Fibroblast of skin of right biceps (primary cell): ENCODE results near the gene OSM.
"Not testable (repeated sequence)": the region's sequence is repeated elsewhere in the genome, so short reads cannot be mapped to it uniquely, and the experiment has no call there.

Source experiments
- DNase-seq: peaks from one replicate; pipeline ENCODE4 v3.0.0-alpha.2; 2013

The OSM gene

GRCh38 chr22:30224161-30224857 lies 42.3 kb downstream of the OSM start:
- peak; percentile 32 for DNase-seq

GRCh38 chr22:30223303-30223702 lies 43.3 kb downstream of the OSM start:
- DNase-seq: no peak

GRCh38 chr22:30222321-30222720 lies 44.3 kb downstream of the OSM start:
- DNase-seq: no peak

GRCh38 chr22:30221121-30221992 lies 45.3 kb downstream of the OSM start:
- DNase-seq: no peak

- DNase-seq: no peak
These were observed 46.2 kb downstream of the OSM start for GRCh38 chr22:30220338-30221012.

GRCh38 chr22:30219668-30220278 lies 46.9 kb downstream of the OSM start:
- no peak for DNase-seq

GRCh38 chr22:30219049-30219654 lies 47.5 kb downstream of the OSM start:
- DNase-seq: no peak

GRCh38 chr22:30217698-30218560 lies 48.7 kb downstream of the OSM start:
- DNase-seq: no peak

- no peak for DNase-seq
These were observed 49.9 kb downstream of the OSM start for GRCh38 chr22:30216710-30217109.

GRCh38 chr22:30216272-30216671 lies 50.4 kb downstream of the OSM start:
- not testable (repeated sequence) for DNase-seq

- no peak for DNase-seq
These were observed 51.8 kb downstream of the OSM start for GRCh38 chr22:30214703-30215407.

- peak; percentile 70 for DNase-seq
These were observed 53.6 kb downstream of the OSM start for GRCh38 chr22:30212996-30213441.
